Testis (tissue), 3 donors: ENCODE data around the gene ADIRF. TPM values are rescaled to one million over a fixed set of nuclear protein-coding genes. Genes with fewer than 3 reads are reported as not detected.

Experiments
- DNase-seq: peaks from one replicate; pipeline ENCODE4 v3.0.0-alpha.2; 2019
- H3K27ac ChIP-seq, 2 donors: fragments of 200-600 bp; sonication (generic); one replicate each; pipeline ENCODE4 v1.5.1; 2019
- H3K27me3 ChIP-seq: fragments of 200-600 bp; sonication (generic); one replicate; pipeline ENCODE4 v1.5.1; 2019
- H3K36me3 ChIP-seq: fragments of 200-600 bp; sonication (generic); one replicate; pipeline ENCODE4 v1.5.1; 2017; ENCODE audit warnings: low read depth; ENCODE audit errors: missing control alignments
- H3K4me1 ChIP-seq: fragments of 200-600 bp; sonication (generic); one replicate; pipeline ENCODE4 v1.5.1; 2019
- H3K4me3 ChIP-seq, 2 donors: fragments of 200-600 bp; sonication (generic); one replicate each; pipeline ENCODE4 v1.5.1; 2017 to 2019
- H3K9me3 ChIP-seq: fragments of 200-600 bp; sonication (generic); one replicate; pipeline ENCODE4 v1.5.1; 2017
- CTCF ChIP-seq, 3 experiments: fragments of 450-650 bp in 2 of 3; fragments of 200-600 bp in 1 of 3; sonication (generic) in 1 of 3; IDR thresholded peaks; one replicate each; pipeline ENCODE4 v1.5.1; 2016 to 2019; ENCODE audit warnings: antibody characterized with exemption in 3 of 3, mild to moderate bottlenecking in 2 of 3, moderate library complexity in 1 of 3
- POLR2A ChIP-seq: fragments of 450-650 bp; IDR thresholded peaks from one replicate; pipeline ENCODE4 v1.6.1; 2017; ENCODE audit warnings: antibody characterized with exemption, mild to moderate bottlenecking, moderate library complexity
- WGBS, 2 donors: methylation state at CpG; one replicate each; pipeline ENCODE4 v1.1.5; 2018; 5-methylcytosine and 5-hydroxymethylcytosine counted together
- intact Hi-C: fragments of 100-400 bp; cut with DNase I; formaldehyde crosslinking; loops from one replicate; pipeline ENCODE4 v1.15.1; 2023; ENCODE audit warnings: low total_unique reads
- polyA plus RNA-seq: library from polyadenylated mRNA; stranded (reverse); fragments of 350-450 nt; fragmentation: Illumina TruSeq; extraction: RNeasy Lipid Tissue Mini Kit (QIAGEN cat#74804); gene quantifications from one replicate; pipeline ENCODE4 v1.2.3, GENCODE V29; 2014; ENCODE audit warnings: low read depth, low replicate concordance; ENCODE audit not compliant: insufficient read depth
- total RNA-seq, 2 donors: library from RNA; depleted of rRNA; stranded (reverse); fragments of >200 nt; gene quantifications; one replicate each; pipeline ENCODE4 v1.2.3, GENCODE V29; 2016

Gene ADIRF
- total and polyA plus RNA-seq, 3 donors from 2014 or later, result 21.4 to 85.6 (median 35.0) TPM

- Histone ChIP-seq H3K4me3 (no peak overlapping the region), H3K4me1 (peaks cover 41% of the 10 kb centered on the region), H3K9me3 (no peaks in the 10 kb centered on the region), H3K36me3 (no peaks in the 10 kb centered on the region), H3K27me3 (no peaks in the 10 kb centered on the region), H3K27ac (no peak overlapping the region)
- WGBS, 2 donors, result 86 to 93% methylated on average over 3 to 7 of the region's 7 CpGs
- TF ChIP-seq CTCF (IDR thresholded peaks at IDR 0.05) (no peak), POLR2A (no peak)
- intact Hi-C loops, result no loop called here
- DNase-seq, result no peak
Observed at GRCh38 chr10:86962136-86962980, 5.9 kb upstream of the ADIRF start.

GRCh38 chr10:86962981-86963310 lies 5.3 kb upstream of the ADIRF start:
- intact Hi-C loops, result no loop called here
- Histone ChIP-seq H3K9me3 (no peaks in the 10 kb centered on the region), H3K36me3 (no peaks in the 10 kb centered on the region), H3K4me1 (peaks cover 42% of the 10 kb centered on the region), H3K27ac (no peak overlapping the region), H3K4me3 (no peak overlapping the region), H3K27me3 (no peaks in the 10 kb centered on the region)
- TF ChIP-seq CTCF (IDR thresholded peaks at IDR 0.05) (no peak), POLR2A (no peak)
- peak; percentile 5 for DNase-seq
- WGBS, 2 donors, result 100% methylated on average over 4 to 7 of the region's 7 CpGs

GRCh38 chr10:86963341-86963919 lies 4.9 kb upstream of the ADIRF start:
- WGBS, 2 donors, result 90 to 98% methylated on average over 6 to 12 of the region's 12 CpGs
- Histone ChIP-seq H3K27ac (no peak overlapping the region), H3K4me1 (peaks cover 38% of the 10 kb centered on the region), H3K27me3 (no peaks in the 10 kb centered on the region), H3K9me3 (no peaks in the 10 kb centered on the region), H3K36me3 (no peaks in the 10 kb centered on the region), H3K4me3 (no peak overlapping the region)
- TF ChIP-seq POLR2A (no peak), CTCF (IDR thresholded peaks at IDR 0.05) (no peak)
- DNase-seq, result peak; percentile 11
- intact Hi-C loops, result no loop called here

- H3K27ac ChIP-seq, result no peak overlapping the region
- WGBS, 2 donors, result 82 to 90% methylated on average over 4 to 13 of the region's 13 CpGs
- H3K4me1 ChIP-seq, result peaks cover 37% of the 10 kb centered on the region
- H3K27me3 ChIP-seq, result no peaks in the 10 kb centered on the region
- intact Hi-C loops, result no loop called here
- TF ChIP-seq POLR2A (no peak), CTCF (IDR thresholded peaks at IDR 0.05) (no peak)
- no peak overlapping the region for H3K4me3 ChIP-seq
- no peaks in the 10 kb centered on the region for H3K9me3 ChIP-seq
- H3K36me3 ChIP-seq, result no peaks in the 10 kb centered on the region
- peak; percentile 12 for DNase-seq
Observed at GRCh38 chr10:86964061-86964846, 4.0 kb upstream of the ADIRF start.
